Right lobe of liver (tissue), 4 donors: Measurements from ENCODE around the gene OR2W1.

ENCODE experiments used
- POLR2A ChIP-seq: fragments of 450-650 bp; IDR thresholded peaks from one replicate; pipeline ENCODE4 v1.6.1; 2017; ENCODE audit warnings: antibody characterized with exemption, mild to moderate bottlenecking
- TF ChIP-seq, protein P1 (sequence below), 4 donors: fragments of 200-600 bp in 3 of 4; fragments of 450-650 bp in 1 of 4; IDR thresholded peaks; one replicate each; pipeline versions ENCODE4 v1.5.1 to v1.8.0; 2016 to 2022; ENCODE audit warnings: antibody characterized with exemption in 4 of 4, mild to moderate bottlenecking in 2 of 4
- donor health status: DM: no; HTN: no; CAD: no.
- donor health status: DM: no; HTN: no; CAD: no.
- donor health status: DM: no; HTN: yes; CAD: no.

GRCh38 chr6:29028821-29029220, 16.2 kb downstream of the OR2W1 start:
- TF ChIP-seq, protein P1, sequence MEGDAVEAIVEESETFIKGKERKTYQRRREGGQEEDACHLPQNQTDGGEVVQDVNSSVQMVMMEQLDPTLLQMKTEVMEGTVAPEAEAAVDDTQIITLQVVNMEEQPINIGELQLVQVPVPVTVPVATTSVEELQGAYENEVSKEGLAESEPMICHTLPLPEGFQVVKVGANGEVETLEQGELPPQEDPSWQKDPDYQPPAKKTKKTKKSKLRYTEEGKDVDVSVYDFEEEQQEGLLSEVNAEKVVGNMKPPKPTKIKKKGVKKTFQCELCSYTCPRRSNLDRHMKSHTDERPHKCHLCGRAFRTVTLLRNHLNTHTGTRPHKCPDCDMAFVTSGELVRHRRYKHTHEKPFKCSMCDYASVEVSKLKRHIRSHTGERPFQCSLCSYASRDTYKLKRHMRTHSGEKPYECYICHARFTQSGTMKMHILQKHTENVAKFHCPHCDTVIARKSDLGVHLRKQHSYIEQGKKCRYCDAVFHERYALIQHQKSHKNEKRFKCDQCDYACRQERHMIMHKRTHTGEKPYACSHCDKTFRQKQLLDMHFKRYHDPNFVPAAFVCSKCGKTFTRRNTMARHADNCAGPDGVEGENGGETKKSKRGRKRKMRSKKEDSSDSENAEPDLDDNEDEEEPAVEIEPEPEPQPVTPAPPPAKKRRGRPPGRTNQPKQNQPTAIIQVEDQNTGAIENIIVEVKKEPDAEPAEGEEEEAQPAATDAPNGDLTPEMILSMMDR (IDR thresholded peaks at IDR 0.05), result no peak
- no peak for TF ChIP-seq POLR2A
